Measurements from ENCODE around the gene E2F6. TPM values are rescaled to one million over a fixed set of nuclear protein-coding genes. Genes with fewer than 3 reads are reported as not detected.
A peak's percentile ranks its signal among the peaks of the same experiment; 100 is the strongest.

E2F6 gene
- total RNA-seq, 1 donor from 2014 or later: 19.4 TPM

- no peak for DNase-seq (ENCODE audit: extremely low spot score, unreplicated experiment)
- Mint-ChIP-seq H3K4me1 (ENCODE audit: unreplicated experiment) (peaks cover 23% of the 10 kb centered on the region), H3K9me3 (no peaks in the 10 kb centered on the region), H3K4me3 (peak overlapping the region; percentile 94), H3K27me3 (peaks cover 2% of the 10 kb centered on the region), H3K36me3 (peaks cover 16% of the 10 kb centered on the region), H3K27ac (peak overlapping the region; percentile 90)
- no peak for TF ChIP-seq CTCF (conservative IDR thresholded peaks at IDR 0.05)
Observed at GRCh38 chr2:11466307-11467128, 557 bp upstream of the E2F6 start.

GRCh38 chr2:11465110-11465484 is 864 bp downstream of the E2F6 start:
- Mint-ChIP-seq H3K27me3 (no peaks in the 10 kb centered on the region), H3K27ac (peak overlapping the region; percentile 90), H3K36me3 (peaks cover 20% of the 10 kb centered on the region), H3K4me1 (ENCODE audit: unreplicated experiment) (peaks cover 27% of the 10 kb centered on the region), H3K4me3 (peak overlapping the region; percentile 94), H3K9me3 (no peaks in the 10 kb centered on the region)
- no peak for TF ChIP-seq CTCF (conservative IDR thresholded peaks at IDR 0.05)
- DNase-seq (ENCODE audit: extremely low spot score, unreplicated experiment): no peak

- no peaks in the 10 kb centered on the region for H3K27me3 Mint-ChIP-seq
- peaks cover 20% of the 10 kb centered on the region for H3K36me3 Mint-ChIP-seq
- DNase-seq (ENCODE audit: extremely low spot score, unreplicated experiment): no peak
- TF ChIP-seq CTCF (conservative IDR thresholded peaks at IDR 0.05): no peak
- no peaks in the 10 kb centered on the region for H3K9me3 Mint-ChIP-seq
- H3K27ac Mint-ChIP-seq: no peak overlapping the region
- no peak overlapping the region for H3K4me3 Mint-ChIP-seq
- H3K4me1 Mint-ChIP-seq (ENCODE audit: unreplicated experiment): peaks cover 40% of the 10 kb centered on the region
Observed at GRCh38 chr2:11459816-11460215, 6.1 kb downstream of the E2F6 start.

GRCh38 chr2:11458753-11459152 is 7.2 kb downstream of the E2F6 start:
- Mint-ChIP-seq H3K36me3 (peaks cover 14% of the 10 kb centered on the region), H3K9me3 (no peaks in the 10 kb centered on the region), H3K27ac (no peak overlapping the region), H3K4me1 (ENCODE audit: unreplicated experiment) (peaks cover 38% of the 10 kb centered on the region), H3K27me3 (no peaks in the 10 kb centered on the region), H3K4me3 (no peak overlapping the region)
- no peak for DNase-seq (ENCODE audit: extremely low spot score, unreplicated experiment)
- no peak for TF ChIP-seq CTCF (conservative IDR thresholded peaks at IDR 0.05)

- TF ChIP-seq CTCF (conservative IDR thresholded peaks at IDR 0.05): no peak
- Mint-ChIP-seq H3K27ac (no peak overlapping the region), H3K27me3 (no peaks in the 10 kb centered on the region), H3K9me3 (no peaks in the 10 kb centered on the region), H3K4me3 (no peak overlapping the region), H3K36me3 (peaks cover 10% of the 10 kb centered on the region), H3K4me1 (ENCODE audit: unreplicated experiment) (peaks cover 32% of the 10 kb centered on the region)
- DNase-seq (ENCODE audit: extremely low spot score, unreplicated experiment): no peak
Observed at GRCh38 chr2:11457935-11458334, 8.0 kb downstream of the E2F6 start.

Measured in type B pancreatic cell (in vitro differentiated cells).